Loucy (cell line): ENCODE data around the gene FMN1.

Source experiments
- H2AFZ ChIP-seq: fragments of 200-600 bp; sonication (generic); 2 replicates; pipeline ENCODE4 v1.6.0; 2016; ENCODE audit warnings: antibody characterized with exemption, mild to moderate bottlenecking, low read length, moderate library complexity
- H3F3A ChIP-seq: fragments of 200-600 bp; 2 replicates; pipeline ENCODE4 v1.6.0; 2016; ENCODE audit warnings: antibody characterized with exemption, low read depth, mild to moderate bottlenecking
- H3K27me3 ChIP-seq: fragments of 200-600 bp; sonication (generic); 2 replicates; pipeline ENCODE4 v1.6.1; 2014; ENCODE audit warnings: low read length, mild to moderate bottlenecking; ENCODE audit not compliant: insufficient read depth, poor library complexity, severe bottlenecking
- H3K36me3 ChIP-seq: fragments of 200-600 bp; sonication (generic); 2 replicates; pipeline ENCODE4 v1.6.1; 2016; ENCODE audit warnings: low read length; ENCODE audit not compliant: insufficient read depth
- H3K4me1 ChIP-seq: fragments of 200-600 bp; sonication (generic); 2 replicates; pipeline ENCODE4 v1.5.1; 2014; ENCODE audit warnings: low read length, mild to moderate bottlenecking; ENCODE audit not compliant: insufficient read depth, poor library complexity, severe bottlenecking
- H3K4me2 ChIP-seq: fragments of 200-600 bp; sonication (generic); 2 replicates; pipeline ENCODE4 v1.6.0; 2014; ENCODE audit warnings: antibody characterized with exemption, low read length, low read depth, mild to moderate bottlenecking; ENCODE audit not compliant: poor library complexity, severe bottlenecking
- H3K4me3 ChIP-seq: fragments of 200-600 bp; sonication (generic); 2 replicates; pipeline ENCODE4 v1.5.1; 2014; ENCODE audit warnings: low read length, mild to moderate bottlenecking, mixed read lengths; ENCODE audit not compliant: poor library complexity, severe bottlenecking
- H3K79me2 ChIP-seq: fragments of 200-600 bp; sonication (generic); 2 replicates; pipeline ENCODE4 v1.6.1; 2014; ENCODE audit warnings: low read length; ENCODE audit not compliant: insufficient read depth
- H3K9ac ChIP-seq: fragments of 200-600 bp; sonication (generic); 2 replicates; pipeline ENCODE4 v1.6.0; 2014; ENCODE audit warnings: mild to moderate bottlenecking, low read depth, low read length, moderate library complexity; ENCODE audit not compliant: poor library complexity, severe bottlenecking
- H3K9me2 ChIP-seq: fragments of 200-600 bp; sonication (generic); replicated peaks from 2 replicates; pipeline ENCODE4 v1.6.1; 2016; ENCODE audit warnings: low read depth, low read length, mixed read lengths
- H3K9me3 ChIP-seq: fragments of 200-600 bp; sonication (generic); 2 replicates; pipeline ENCODE4 v1.6.1; 2014; ENCODE audit warnings: mild to moderate bottlenecking, antibody characterized with exemption, low read length, low read depth; ENCODE audit not compliant: insufficient read depth
- H4K20me1 ChIP-seq: fragments of 200-600 bp; sonication (generic); 2 replicates; pipeline ENCODE4 v1.6.0; 2014; ENCODE audit warnings: antibody characterized with exemption, low read length, mild to moderate bottlenecking; ENCODE audit not compliant: insufficient read depth, poor library complexity, severe bottlenecking
- EZH2phosphoT487 ChIP-seq: fragments of 200-600 bp; IDR thresholded peaks from 2 replicates; pipeline ENCODE4 v1.6.1; 2018; ENCODE audit warnings: antibody characterized with exemption, mild to moderate bottlenecking, moderate library complexity, borderline replicate concordance
- TF ChIP-seq, protein P1 (sequence below): fragments of 200-600 bp; sonication (generic); conservative IDR thresholded peaks from 2 replicates; pipeline ENCODE4 v1.5.1; 2014; ENCODE audit warnings: mild to moderate bottlenecking, antibody characterized with exemption, low read length

The FMN1 gene

DNA sequence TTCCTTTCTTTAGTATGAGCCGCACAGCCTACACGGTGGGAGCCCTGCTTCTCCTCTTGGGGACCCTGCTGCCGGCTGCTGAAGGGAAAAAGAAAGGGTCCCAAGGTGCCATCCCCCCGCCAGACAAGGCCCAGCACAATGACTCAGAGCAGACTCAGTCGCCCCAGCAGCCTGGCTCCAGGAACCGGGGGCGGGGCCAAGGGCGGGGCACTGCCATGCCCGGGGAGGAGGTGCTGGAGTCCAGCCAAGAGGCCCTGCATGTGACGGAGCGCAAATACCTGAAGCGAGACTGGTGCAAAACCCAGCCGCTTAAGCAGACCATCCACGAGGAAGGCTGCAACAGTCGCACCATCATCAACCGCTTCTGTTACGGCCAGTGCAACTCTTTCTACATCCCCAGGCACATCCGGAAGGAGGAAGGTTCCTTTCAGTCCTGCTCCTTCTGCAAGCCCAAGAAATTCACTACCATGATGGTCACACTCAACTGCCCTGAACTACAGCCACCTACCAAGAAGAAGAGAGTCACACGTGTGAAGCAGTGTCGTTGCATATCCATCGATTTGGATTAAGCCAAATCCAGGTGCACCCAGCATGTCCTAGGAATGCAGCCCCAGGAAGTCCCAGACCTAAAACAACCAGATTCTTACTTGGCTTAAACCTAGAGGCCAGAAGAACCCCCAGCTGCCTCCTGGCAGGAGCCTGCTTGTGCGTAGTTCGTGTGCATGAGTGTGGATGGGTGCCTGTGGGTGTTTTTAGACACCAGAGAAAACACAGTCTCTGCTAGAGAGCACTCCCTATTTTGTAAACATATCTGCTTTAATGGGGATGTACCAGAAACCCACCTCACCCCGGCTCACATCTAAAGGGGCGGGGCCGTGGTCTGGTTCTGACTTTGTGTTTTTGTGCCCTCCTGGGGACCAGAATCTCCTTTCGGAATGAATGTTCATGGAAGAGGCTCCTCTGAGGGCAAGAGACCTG lies 463.5 kb downstream of the FMN1 start:
- TF ChIP-seq EZH2phosphoT487: no peak
- TF ChIP-seq, protein P1, sequence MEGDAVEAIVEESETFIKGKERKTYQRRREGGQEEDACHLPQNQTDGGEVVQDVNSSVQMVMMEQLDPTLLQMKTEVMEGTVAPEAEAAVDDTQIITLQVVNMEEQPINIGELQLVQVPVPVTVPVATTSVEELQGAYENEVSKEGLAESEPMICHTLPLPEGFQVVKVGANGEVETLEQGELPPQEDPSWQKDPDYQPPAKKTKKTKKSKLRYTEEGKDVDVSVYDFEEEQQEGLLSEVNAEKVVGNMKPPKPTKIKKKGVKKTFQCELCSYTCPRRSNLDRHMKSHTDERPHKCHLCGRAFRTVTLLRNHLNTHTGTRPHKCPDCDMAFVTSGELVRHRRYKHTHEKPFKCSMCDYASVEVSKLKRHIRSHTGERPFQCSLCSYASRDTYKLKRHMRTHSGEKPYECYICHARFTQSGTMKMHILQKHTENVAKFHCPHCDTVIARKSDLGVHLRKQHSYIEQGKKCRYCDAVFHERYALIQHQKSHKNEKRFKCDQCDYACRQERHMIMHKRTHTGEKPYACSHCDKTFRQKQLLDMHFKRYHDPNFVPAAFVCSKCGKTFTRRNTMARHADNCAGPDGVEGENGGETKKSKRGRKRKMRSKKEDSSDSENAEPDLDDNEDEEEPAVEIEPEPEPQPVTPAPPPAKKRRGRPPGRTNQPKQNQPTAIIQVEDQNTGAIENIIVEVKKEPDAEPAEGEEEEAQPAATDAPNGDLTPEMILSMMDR: no peak
- H3K36me3 ChIP-seq: no peaks in the 10 kb centered on the region
- no peaks in the 10 kb centered on the region for H3K9me2 ChIP-seq
- H3K4me3 ChIP-seq: no peak overlapping the region
- H3K27me3 ChIP-seq: no peaks in the 10 kb centered on the region
- no peaks in the 10 kb centered on the region for H4K20me1 ChIP-seq
- H3F3A ChIP-seq: no peaks in the 10 kb centered on the region
- no peaks in the 10 kb centered on the region for H3K79me2 ChIP-seq
- H3K4me1 ChIP-seq: no peaks in the 10 kb centered on the region
- H3K9me3 ChIP-seq: no peaks in the 10 kb centered on the region
- H3K4me2 ChIP-seq: no peak overlapping the region
- H2AFZ ChIP-seq: no peak overlapping the region
- no peak overlapping the region for H3K9ac ChIP-seq

DNA sequence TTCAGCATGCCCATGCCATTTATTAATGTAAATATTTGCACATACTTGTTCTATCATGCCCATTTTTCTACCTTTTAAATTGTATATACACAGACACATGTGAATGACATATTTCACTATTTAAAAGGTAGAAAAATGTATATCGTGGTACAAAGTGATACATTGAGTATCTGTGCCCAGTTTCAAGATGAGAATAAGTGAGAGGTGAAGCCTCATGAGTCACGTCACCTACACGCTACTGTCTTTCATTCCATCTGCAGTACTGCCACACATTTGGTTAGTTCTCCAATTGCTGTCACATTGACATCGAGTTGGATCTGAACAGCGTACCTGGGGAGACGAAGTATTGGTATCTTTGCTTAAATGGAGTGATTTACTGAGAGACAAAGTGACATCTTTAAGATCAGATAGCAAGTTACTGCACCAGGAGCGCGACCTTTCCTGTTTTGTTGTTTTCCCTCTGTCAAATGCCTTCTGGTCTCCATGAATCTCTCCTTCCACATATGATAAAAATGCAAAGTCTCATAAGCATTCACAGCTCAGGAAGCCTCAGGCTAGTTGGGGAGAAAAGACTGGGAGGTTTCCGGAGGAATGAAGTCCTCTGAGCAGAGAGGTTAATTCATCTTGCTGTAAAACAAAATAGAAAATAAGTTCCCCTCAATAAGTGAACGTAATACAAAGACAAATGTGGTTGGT lies 464.7 kb downstream of the FMN1 start:
- Histone ChIP-seq H2AFZ (no peak overlapping the region), H3K9me2 (no peaks in the 10 kb centered on the region), H3K4me2 (no peak overlapping the region)

DNA sequence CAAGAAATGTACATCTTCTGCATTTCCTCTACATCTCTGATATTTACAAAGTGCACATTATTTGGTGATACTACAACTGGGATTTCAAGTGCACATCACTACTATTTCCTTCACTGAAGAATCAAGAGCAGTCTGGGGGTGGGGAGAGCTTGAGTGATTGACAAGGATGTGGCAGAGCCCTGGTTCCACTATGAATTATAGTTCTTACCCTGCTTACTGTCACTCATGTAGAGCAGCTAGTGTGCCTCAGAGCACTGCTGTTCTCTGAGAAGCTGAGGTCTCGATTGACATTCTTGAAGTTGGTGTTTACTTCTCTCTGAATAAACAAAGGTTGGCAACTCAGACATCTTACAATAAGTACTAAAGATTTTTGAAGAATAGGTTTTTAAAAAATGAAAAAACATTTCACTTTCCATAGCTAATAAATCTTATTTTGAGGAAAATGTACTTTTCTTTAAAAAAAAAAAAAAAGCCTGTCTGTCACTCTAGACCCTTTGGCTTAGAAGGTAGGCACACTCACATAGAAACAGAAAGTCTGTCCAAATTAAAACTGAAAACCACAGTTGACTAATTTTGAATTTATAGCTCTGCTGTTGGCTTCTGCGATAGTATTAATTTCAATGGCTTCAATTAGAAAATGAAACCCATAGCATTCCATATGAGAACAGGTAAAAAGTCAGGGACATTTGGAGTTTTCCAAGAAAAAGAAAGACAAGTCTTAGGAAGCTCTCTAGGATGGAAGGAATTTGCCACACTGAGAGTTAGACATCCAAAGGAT lies 471.2 kb downstream of the FMN1 start:
- Histone ChIP-seq H3K4me2 (no peak overlapping the region), H3K9ac (no peak overlapping the region), H3K79me2 (no peaks in the 10 kb centered on the region), H3K4me1 (peaks cover 15% of the 10 kb centered on the region), H3K4me3 (no peak overlapping the region), H4K20me1 (no peaks in the 10 kb centered on the region), H3K9me3 (no peaks in the 10 kb centered on the region), H3F3A (no peaks in the 10 kb centered on the region), H3K27me3 (no peaks in the 10 kb centered on the region), H3K9me2 (no peaks in the 10 kb centered on the region), H2AFZ (no peak overlapping the region), H3K36me3 (no peaks in the 10 kb centered on the region)
- TF ChIP-seq, protein P1: no peak
- no peak for TF ChIP-seq EZH2phosphoT487

More for the DNA sequence above, 464.7 kb downstream of the FMN1 start:
- no peaks in the 10 kb centered on the region for H3K9me3 ChIP-seq
- no peaks in the 10 kb centered on the region for H3K36me3 ChIP-seq
- H3K4me1 ChIP-seq: no peaks in the 10 kb centered on the region
- no peaks in the 10 kb centered on the region for H3K79me2 ChIP-seq
- H3K9ac ChIP-seq: no peak overlapping the region
- no peaks in the 10 kb centered on the region for H3K27me3 ChIP-seq
- no peak for TF ChIP-seq EZH2phosphoT487
- TF ChIP-seq, protein P1: no peak
- H4K20me1 ChIP-seq: no peaks in the 10 kb centered on the region
- no peak overlapping the region for H3K4me3 ChIP-seq
- H3F3A ChIP-seq: no peaks in the 10 kb centered on the region
